ENCODE results near the gene ARHGAP9. TPM values are rescaled to one million over a fixed set of nuclear protein-coding genes. Genes with fewer than 3 reads are reported as not detected.

Gene ARHGAP9
- total RNA-seq, 2 experiments from 2014 or later: 354 to 370 TPM

DNA sequence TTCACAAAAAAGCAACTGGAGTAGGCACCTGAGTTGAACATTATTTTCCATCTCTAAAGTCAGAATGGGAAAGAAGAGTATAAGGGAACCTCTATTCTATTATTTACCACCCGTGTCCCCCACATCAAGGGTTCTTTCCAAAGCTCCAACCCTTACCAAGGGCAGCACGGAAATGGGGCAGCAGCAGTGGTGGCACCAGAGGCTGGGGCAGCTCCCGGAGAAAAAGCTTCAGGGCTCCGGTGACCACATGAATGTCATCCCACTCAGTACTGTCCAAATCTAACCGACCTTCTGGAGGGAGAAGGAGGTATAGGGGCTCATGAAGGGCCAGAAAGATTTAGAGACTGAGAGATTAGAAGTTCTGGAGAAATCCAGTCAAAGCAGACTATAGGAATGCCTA, 5.8 kb downstream of the ARHGAP9 start:
- TF ChIP-seq, protein P1, sequence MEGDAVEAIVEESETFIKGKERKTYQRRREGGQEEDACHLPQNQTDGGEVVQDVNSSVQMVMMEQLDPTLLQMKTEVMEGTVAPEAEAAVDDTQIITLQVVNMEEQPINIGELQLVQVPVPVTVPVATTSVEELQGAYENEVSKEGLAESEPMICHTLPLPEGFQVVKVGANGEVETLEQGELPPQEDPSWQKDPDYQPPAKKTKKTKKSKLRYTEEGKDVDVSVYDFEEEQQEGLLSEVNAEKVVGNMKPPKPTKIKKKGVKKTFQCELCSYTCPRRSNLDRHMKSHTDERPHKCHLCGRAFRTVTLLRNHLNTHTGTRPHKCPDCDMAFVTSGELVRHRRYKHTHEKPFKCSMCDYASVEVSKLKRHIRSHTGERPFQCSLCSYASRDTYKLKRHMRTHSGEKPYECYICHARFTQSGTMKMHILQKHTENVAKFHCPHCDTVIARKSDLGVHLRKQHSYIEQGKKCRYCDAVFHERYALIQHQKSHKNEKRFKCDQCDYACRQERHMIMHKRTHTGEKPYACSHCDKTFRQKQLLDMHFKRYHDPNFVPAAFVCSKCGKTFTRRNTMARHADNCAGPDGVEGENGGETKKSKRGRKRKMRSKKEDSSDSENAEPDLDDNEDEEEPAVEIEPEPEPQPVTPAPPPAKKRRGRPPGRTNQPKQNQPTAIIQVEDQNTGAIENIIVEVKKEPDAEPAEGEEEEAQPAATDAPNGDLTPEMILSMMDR (IDR thresholded peaks at IDR 0.05): no peak

DNA sequence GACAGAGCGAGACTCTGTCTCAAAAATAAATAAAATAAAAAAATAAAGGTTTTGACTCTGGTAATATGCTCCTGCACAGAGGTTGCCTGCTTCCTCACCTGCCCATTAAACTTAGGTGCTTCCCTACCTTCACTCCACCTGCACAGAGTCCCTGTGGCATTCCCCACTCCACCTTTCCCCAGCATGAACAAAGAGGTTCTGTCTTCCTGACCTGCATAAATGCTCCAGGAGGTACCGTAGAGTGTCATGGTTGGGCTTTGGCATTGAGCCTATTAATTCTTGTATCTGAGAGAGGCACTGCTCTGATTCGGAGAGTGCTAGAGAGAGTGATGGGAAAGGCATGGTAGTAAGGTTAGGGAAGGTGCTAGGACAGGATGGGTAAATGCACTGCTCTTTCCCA, 6.3 kb downstream of the ARHGAP9 start:
- peaks cover 66% of the 10 kb centered on the region for H3K4me1 ChIP-seq (ENCODE audit: insufficient read depth, low read length)

More for the DNA sequence above, 5.8 kb downstream of the ARHGAP9 start:
- no peaks in the 10 kb centered on the region for H3K27me3 Mint-ChIP-seq
- Histone ChIP-seq H3K4me3 (ENCODE audit: low read length) (no peak overlapping the region), H3K27me3 (ENCODE audit: control insufficient read depth in 1 of 2, insufficient read depth in 2 of 2, low read length in 2 of 2) (no peaks in the 10 kb centered on the region), H3K4me1 (ENCODE audit: insufficient read depth, low read length) (peaks cover 71% of the 10 kb centered on the region), H3K36me3 (ENCODE audit: insufficient read depth, low read length) (peaks cover 67% of the 10 kb centered on the region), H3K9me3 (ENCODE audit: control insufficient read depth in 1 of 2, insufficient read depth in 1 of 2, low read length in 2 of 2) (no peaks in the 10 kb centered on the region), H3K27ac (ENCODE audit: low read depth in 1 of 2, low read length in 2 of 2) (no peak overlapping the region)
- DNase-seq (no peak), ATAC-seq (ENCODE audit: poor library complexity) (no peak)
- H3K36me3 Mint-ChIP-seq (ENCODE audit: low read depth): peaks cover 90% of the 10 kb centered on the region
- intact Hi-C loops (cut with DNase I, micrococcal nuclease): no loop called here
- no peaks in the 10 kb centered on the region for H3K9me3 Mint-ChIP-seq
- POLR2A ChIA-PET: no interaction called here
- H3K4me3 Mint-ChIP-seq: peak overlapping the region; percentile 89
- CTCF ChIA-PET: interaction anchor here (2.4 to 4.2 kb wide), 2 partner anchors 12 to 15 kb away, joined by 5 to 35 read pairs; no protein-coding TSS in a partner anchor
- peaks cover 71% of the 10 kb centered on the region for H3K4me1 Mint-ChIP-seq (ENCODE audit: low read depth)
- peak overlapping the region; percentile 88 for H3K27ac Mint-ChIP-seq

DNA sequence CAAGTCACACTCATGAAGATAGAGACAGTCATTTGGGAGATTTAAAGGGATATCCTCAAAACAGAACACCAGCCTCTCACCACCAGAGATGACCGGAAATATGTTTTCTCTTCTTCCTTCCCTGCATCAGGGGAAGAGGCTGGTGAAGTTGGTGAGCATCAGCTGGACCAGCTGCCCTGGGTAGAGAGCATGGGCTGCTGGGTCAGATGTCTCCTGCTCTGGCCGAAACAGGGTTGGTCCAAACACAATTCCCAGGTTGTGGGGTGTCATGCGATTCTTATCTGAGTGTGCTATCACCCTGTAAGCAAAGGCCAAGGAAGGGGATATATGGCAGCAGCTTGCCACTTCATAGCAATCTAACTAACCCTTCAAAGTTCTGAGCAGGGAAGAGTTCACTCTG, 7.3 kb downstream of the ARHGAP9 start:
- Histone ChIP-seq H3K27me3 (ENCODE audit: control insufficient read depth in 1 of 2, insufficient read depth in 2 of 2, low read length in 2 of 2) (no peaks in the 10 kb centered on the region), H3K4me3 (ENCODE audit: low read length) (no peak overlapping the region), H3K4me1 (ENCODE audit: insufficient read depth, low read length) (peaks cover 56% of the 10 kb centered on the region), H3K9me3 (ENCODE audit: control insufficient read depth in 1 of 2, insufficient read depth in 1 of 2, low read length in 2 of 2) (no peaks in the 10 kb centered on the region), H3K27ac (ENCODE audit: low read depth in 1 of 2, low read length in 2 of 2) (no peak overlapping the region), H3K36me3 (ENCODE audit: insufficient read depth, low read length) (peaks cover 74% of the 10 kb centered on the region)
- TF ChIP-seq, protein P1 (IDR thresholded peaks at IDR 0.05): no peak
- H3K9me3 Mint-ChIP-seq: no peaks in the 10 kb centered on the region
- no peaks in the 10 kb centered on the region for H3K27me3 Mint-ChIP-seq
- H3K4me1 Mint-ChIP-seq (ENCODE audit: low read depth): peaks cover 66% of the 10 kb centered on the region
- CTCF ChIA-PET: interaction anchor here (1.1 kb wide), 1 partner anchor 11 kb away, joined by 3 read pairs; no protein-coding TSS in a partner anchor
- H3K36me3 Mint-ChIP-seq (ENCODE audit: low read depth): peaks cover 89% of the 10 kb centered on the region
- intact Hi-C loops (cut with DNase I, micrococcal nuclease): no loop called here
- DNase-seq: no peak
- POLR2A ChIA-PET: interaction anchor here (1.4 kb wide), 1 partner anchor 13 kb away, joined by 5 read pairs; no protein-coding TSS in a partner anchor
- peak overlapping the region; percentile 61 for H3K27ac Mint-ChIP-seq
- no peak overlapping the region for H3K4me3 Mint-ChIP-seq
- ATAC-seq (ENCODE audit: poor library complexity): no peak

More for the DNA sequence above, 6.3 kb downstream of the ARHGAP9 start:
- peak overlapping the region; percentile 89 for H3K4me3 Mint-ChIP-seq
- intact Hi-C loops (cut with DNase I, micrococcal nuclease): no loop called here
- H3K27me3 ChIP-seq (ENCODE audit: control insufficient read depth in 1 of 2, insufficient read depth in 2 of 2, low read length in 2 of 2): no peaks in the 10 kb centered on the region
- no peaks in the 10 kb centered on the region for H3K9me3 ChIP-seq (ENCODE audit: control insufficient read depth in 1 of 2, insufficient read depth in 1 of 2, low read length in 2 of 2)
- TF ChIP-seq, protein P1 (IDR thresholded peaks at IDR 0.05): no peak
- peaks cover 90% of the 10 kb centered on the region for H3K36me3 Mint-ChIP-seq (ENCODE audit: low read depth)
- POLR2A ChIA-PET: no interaction called here
- CTCF ChIA-PET: interaction anchor here (2.4 to 4.2 kb wide), 2 partner anchors 11 to 15 kb away, joined by 5 to 35 read pairs; no protein-coding TSS in a partner anchor
- ATAC-seq (ENCODE audit: poor library complexity): no peak
- H3K27ac ChIP-seq (ENCODE audit: low read depth in 1 of 2, low read length in 2 of 2): no peak overlapping the region
- H3K27me3 Mint-ChIP-seq: no peaks in the 10 kb centered on the region
- H3K36me3 ChIP-seq (ENCODE audit: insufficient read depth, low read length): peaks cover 69% of the 10 kb centered on the region
- peaks cover 67% of the 10 kb centered on the region for H3K4me1 Mint-ChIP-seq (ENCODE audit: low read depth)
- no peak for DNase-seq
- no peak overlapping the region for H3K4me3 ChIP-seq (ENCODE audit: low read length)
- H3K9me3 Mint-ChIP-seq: no peaks in the 10 kb centered on the region
- peak overlapping the region; percentile 88 for H3K27ac Mint-ChIP-seq
